ENCODE measurements around the gene PPP1R16B.
"Not testable (repeated sequence)": the region's sequence is repeated elsewhere in the genome, so short reads cannot be mapped to it uniquely, and the experiment has no call there.

PPP1R16B gene

DNA sequence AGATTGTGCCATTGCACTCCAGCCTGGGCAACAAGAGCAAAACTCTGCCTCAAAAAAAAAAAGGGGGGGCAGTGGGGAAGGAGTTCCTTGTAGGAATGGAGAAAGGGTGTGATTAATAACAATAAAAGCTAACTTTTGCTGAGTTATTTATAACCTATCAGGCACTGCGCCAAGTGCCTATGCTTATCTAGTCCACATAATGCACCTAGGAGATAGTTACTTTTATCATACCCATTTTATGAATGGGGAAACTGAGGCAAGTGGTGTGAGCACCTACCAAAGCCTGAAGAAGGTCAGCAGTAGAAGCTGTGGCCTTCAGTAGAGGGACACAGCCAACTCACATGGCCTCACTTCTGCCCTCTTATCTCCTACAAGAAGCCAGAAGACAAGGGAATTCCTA lies 13.6 kb upstream of the PPP1R16B start:
- DNase-seq (ENCODE audit: low read depth, low spot score): no peak

DNA sequence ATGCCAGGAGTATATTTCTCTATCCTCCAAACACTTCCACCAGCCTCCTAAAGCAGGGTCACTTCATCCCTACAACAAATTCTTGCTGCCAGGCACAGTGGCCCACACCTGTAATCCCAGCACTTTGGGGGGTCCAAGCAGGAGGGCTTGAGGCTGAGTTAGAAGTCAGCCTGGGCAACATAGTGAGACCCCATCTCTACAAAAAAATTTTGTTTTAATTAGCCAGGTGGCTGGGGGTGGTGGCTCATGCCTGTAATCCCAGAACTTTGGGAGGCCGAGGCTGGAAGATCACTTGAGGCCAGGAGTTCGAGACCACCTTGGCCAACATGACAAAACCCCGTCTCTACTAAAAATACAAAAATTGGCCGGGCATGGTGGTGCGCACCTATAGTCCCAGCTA lies 11.4 kb upstream of the PPP1R16B start:
- DNase-seq (ENCODE audit: low read depth, low spot score): not testable (repeated sequence)

DNA sequence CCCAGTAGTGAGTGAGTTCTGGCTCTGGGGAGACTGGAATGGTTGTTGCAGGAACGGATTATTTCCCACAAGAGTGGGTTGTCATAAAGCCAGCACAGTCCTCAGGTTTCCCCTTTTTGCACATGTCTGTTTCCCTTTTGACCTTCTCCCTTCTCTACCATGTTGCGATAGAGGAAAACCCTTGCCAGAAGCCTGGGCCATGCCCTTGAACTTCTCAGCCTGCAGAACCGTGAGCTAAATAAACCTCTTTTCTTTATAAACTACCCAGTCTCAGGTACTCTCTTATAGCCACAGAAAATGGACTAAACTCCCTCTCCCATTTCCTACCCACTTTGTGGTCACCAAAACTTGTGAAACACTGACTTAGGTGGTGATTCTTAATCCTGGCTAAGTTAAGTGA lies 7.2 kb upstream of the PPP1R16B start:
- no peak for DNase-seq (ENCODE audit: low read depth, low spot score)

DNA sequence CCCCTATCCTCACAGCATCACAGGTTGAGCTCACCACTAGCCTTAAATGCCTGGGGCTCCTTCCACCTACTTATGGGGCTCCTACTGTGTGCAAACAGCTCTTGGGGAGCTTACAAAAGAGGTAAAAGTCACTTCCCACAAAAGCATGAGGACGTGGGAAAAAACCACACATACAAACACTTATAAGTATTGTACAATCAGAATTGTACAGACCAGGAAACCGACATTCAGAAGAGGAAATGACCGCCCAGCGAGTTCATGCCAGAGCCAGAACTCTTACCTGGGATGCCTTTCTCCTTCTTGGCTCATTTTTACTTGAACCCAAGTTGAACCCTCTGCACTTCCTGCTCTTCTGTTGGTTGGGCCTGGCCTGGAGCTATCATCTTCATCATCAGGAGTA lies 6.3 kb upstream of the PPP1R16B start:
- DNase-seq (ENCODE audit: low read depth, low spot score): no peak

DNA sequence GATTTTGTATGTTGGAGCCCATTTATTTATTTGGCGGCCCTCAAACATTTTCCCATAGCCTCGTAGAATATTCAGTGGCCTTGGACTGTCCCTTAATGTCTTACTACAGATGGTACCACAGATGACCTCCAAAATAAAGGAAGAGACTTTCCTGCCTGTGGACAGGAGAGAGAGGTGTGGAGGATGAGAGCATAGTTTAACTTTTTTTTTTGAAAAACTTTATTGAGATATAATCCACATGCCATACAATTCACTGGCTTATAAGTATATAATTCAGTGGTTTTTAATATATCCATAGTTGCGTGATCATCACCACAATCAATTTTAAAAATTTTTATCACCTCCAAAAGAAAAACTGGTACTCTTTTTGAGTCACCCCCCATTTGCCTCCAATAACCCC lies 4.6 kb upstream of the PPP1R16B start:
- DNase-seq (ENCODE audit: low read depth, low spot score): no peak

DNA sequence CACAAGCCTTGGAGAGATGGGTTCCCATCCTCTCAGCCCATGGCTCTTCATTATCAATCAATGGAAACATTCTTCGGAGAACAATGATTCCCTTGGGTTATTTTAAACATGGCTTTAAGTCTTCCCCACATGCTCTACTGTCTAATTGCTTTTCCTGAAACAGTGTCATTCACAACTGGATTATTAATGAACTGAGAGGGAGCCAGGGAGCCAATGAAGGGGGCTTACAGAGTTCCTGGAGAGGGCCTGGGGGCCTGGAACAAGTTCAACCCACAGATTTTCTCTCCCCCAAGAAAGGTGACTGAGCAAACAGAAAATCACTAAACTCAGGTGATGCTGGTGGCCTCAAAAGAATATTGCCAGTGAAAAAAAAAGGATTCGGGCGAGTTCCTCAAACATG lies 1.3 kb upstream of the PPP1R16B start:
- no peak for DNase-seq (ENCODE audit: low read depth, low spot score)

DNA sequence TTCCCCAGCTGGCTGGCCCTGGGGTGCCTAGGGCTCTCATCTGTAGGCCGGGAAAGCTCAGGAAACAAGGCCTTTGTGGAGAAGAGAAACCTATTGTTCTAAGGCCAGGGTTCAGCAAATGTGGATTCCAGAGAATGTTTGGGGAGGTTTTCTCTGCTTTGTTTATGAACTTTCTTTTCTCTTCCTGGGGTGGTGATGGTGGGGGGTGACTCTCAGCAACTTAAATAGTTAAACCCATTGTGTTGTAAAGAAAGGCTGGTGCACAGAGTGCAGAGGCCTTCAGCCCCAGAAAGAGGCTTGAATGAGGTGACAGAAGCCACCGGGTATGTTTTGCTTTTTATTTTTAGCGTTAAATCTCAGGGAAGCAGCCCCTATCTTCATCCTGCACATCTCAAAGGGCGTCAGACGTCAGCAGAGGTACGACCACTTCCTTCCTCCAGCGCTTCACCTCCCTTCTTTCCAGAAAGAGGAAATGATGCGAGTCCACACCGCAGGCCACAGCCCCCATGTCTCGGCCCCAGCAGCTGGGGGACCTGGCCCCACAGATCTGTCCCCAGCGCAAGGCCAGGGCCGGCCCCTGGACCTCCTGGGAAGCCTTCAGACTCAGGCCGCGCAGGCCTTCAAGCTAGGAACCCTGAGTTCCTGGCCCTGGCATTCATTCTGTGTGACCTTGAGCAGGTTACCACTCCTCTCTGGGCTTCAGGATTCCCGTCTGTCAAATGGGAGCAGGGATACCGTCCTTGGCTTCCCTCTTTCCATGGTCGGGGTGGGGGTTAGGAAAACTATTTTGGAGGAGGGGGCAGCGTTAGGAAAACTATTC lies 605 bp upstream of the PPP1R16B start:
- DNase-seq (ENCODE audit: low read depth, low spot score): no peak

DNA sequence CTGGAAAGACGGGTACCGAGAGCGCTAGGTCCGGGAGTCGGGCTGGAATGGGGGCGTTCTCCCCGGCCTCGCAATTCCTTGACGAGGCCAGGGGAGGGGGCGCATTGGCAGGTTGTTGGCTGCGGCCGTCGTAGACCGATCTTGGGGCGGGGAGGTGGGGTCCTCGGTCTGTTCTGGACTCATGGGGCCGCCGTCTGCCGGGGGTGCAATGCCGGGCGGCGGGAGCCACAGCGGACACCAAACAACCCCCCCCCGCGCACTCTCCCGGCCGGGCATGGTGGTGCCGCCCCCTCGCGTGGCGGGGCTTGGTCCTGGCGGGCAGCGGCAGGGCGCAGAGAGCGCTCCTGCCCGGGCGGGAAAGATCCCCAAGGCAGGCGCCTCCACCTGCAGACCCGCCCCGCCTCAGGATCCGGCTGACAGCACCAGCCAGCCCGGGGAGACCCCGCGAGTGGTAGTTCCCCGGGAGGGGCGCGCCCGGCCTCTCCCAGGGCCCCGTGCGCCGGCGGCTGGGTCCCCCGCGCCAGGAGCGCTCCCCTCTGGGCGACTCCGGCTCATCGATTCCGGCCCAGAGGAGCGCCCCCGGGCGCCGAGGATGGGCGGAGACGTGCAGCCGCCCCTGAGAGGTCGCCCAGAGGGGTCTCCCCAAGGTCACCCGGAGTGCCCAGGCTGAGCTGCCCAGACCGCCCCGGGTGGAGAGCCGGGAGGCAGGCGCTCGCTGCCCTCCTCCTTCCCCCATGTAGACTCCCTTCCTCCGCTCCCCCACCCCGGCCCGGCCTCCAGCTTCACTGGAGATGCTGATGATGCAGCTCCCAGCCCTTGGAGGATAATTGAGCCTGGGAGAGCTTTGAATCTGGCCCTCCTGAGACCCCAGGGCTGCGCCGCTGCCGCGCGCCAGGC lies 709 bp downstream of the PPP1R16B start:
- peak; percentile 20 for DNase-seq (ENCODE audit: low read depth, low spot score)

DNA sequence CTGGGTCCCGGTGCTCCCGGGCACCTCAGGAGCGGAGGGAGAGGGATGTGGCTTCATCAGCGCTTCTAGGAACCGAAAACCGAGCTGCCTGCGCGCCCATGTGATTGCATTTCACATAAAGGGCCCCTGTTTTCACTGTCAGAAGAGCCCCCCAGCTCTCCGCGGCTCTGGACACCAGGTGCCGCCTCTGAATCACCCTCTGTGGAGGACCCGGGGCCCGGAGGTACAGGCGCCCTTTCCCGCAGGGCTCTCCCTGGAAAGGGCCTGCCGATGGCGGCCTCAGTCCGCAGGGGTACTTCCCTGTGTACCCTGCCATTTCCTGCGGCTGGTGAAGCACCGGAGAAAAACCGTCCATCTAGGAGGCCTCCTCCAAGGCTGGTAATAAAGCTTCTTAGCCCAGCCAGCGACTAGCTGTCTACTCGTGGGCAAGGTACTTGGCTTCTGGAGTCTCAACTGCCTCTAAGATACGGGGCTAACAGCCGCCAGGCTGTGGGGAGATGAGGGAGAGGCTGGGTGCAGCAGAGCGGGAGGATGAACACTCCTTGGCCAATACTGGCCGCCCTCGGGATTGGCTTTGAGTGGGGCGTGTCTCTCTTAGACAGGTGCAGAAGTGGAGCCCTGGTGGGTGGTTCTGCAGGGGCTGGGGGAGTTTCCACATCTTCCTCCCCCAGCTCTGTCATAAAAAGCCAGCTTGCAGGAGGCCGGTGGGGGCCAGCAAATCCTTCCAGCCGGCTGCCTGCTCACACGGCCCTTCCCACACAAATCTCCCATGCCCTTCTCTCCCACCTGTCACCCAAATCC lies 1.6 kb downstream of the PPP1R16B start:
- DNase-seq (ENCODE audit: low read depth, low spot score): peak; percentile 5

DNA sequence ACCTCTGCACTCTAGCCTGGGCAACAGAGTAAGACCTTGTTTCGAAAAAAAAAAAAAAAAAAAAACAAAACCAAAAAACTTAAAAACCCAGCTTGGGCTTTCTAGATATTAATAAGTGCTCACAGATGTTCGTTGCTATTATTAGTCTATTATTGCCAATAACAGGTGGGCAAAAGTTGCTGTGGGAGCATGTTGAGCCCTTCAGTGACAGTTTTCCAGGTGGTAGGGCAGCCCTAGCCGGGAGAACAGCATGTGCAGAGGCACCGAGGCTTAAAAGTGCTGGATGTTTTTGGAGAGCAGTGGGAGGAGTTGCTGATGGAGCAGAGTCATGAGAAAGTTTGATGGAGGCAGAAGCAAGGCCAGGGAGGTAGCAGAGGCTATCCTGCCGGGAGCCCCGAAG lies 4.4 kb downstream of the PPP1R16B start:
- DNase-seq (ENCODE audit: low read depth, low spot score): no peak

DNA sequence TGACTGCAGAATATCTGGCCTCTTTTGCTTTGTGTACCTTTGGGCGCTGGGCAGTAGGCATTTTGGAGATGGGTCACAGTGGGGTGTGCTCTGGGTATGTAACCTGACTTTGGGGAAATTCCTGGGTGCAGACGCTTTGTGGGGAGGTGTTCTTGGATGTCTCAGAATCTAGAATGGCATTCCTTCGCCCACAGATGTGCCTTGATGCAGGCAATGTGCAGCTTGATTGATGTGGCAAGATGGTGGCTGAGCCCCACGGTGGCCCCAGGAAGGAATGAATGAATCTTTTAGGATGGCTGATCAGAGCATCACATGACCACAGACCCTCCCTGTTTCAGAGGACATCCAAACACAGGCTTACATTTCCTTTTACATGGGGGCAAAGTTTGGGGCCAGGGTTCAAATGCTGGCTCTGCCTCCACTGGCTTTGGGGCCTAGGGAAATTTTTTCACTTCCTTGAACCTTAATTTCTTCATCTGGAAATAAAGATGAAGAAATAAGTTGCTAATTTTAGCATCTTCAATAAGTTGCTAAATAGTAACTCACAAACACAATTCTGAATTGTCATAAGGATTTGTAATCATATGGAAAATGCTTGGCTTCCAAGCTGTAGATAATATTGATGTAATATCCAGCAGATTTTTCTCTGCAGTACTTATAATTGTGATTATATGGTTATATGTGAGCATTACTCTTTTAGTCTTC lies 5.6 kb downstream of the PPP1R16B start:
- DNase-seq (ENCODE audit: low read depth, low spot score): no peak

DNA sequence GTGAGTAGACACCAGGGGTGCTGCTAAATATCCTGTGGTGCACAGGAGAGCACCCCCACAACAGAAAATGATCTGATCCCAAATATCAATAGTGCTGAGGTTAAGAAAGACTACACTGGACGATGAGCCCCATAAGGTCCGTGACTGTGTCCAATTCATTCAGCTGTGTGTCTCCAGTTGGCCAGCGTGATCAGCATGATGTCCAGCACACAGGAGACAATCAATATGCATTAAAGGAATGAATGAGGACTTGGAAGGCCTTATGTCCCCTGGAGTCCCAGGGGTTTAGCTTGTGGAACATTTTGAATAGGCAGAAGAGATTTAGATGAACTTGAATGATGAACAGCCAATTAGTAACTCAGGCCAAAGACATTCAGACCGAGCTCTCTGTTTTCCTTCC lies 6.3 kb downstream of the PPP1R16B start:
- DNase-seq (ENCODE audit: low read depth, low spot score): no peak

DNA sequence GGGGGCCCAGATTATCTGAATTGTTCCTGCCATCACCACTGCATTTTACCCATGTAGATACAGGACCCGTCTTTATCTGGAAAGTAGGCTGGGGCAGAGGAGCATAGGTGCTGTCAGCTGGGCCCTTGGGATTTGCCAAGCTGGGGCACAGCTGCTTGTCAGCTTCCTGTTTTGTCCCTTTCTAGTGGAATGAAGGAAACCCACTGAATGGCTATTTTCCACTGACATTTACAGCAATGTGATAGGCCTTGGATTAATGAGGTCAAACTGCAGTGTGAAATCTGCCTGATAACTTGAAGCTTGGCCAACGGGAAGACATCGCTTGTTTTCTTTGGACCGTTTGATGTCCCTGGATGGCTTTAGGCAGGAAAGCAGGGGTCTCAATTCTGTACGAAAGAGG lies 6.7 kb downstream of the PPP1R16B start:
- DNase-seq (ENCODE audit: low read depth, low spot score): no peak

DNA sequence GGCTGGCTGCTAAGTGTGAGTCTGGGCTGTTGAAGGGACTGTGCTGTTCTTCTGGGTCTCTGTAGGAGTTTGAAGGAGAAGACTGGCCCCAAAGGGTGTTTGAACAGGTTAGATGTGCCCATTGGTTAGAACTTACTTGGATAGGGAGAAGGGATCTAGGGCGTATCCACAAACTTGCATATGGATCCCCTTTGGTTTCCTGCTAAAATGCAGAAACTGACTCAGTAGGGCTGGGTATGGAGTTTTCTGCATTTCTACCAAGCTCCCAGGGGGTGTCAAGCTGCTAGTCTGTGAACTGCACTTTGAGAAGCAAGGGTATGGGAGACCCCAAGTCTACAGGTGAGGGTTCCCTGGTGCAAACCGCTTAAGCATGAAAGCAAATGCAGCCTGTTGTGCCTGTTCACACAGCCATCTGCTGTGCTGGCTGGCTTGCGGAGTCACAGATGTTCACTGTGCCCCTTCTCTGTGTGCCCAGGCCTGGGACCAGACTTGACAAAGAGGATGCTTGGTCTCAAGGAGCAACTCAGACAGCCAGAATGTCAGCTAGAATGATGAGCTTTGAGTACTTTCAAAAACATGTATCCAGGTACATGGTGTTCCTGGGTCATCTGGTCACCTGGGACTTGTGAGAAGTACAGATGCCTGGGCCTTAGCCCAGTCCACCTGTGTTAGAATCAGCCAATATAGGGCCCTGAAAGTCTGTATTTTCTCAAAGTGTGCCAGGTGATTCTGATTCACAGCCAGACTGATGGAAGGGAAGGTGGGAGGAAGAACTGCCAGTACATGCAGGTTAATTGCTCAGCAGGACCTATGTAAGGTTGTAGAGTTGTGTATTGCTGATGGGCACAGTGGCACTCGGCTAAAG lies 7.4 kb downstream of the PPP1R16B start:
- DNase-seq (ENCODE audit: low read depth, low spot score): no peak

DNA sequence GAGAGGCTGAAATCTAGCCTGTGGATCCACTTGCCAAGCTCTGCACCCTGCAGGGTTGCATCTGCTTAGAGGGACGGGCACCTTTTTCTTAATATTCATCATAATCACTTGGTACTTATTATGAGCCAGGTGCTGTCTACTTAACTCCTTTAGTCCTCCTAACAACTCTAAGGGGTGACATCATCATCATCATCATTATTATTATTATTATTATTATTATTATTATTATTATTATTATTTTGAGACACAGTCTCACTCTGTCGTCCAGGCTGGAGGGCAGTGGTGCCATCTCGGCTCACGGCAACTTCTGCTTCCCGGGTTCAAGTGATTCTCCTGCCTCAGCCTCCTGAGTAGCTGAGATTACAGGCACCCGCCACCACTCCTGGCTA lies 8.1 kb downstream of the PPP1R16B start:
- DNase-seq (ENCODE audit: low read depth, low spot score): not testable (repeated sequence)

DNA sequence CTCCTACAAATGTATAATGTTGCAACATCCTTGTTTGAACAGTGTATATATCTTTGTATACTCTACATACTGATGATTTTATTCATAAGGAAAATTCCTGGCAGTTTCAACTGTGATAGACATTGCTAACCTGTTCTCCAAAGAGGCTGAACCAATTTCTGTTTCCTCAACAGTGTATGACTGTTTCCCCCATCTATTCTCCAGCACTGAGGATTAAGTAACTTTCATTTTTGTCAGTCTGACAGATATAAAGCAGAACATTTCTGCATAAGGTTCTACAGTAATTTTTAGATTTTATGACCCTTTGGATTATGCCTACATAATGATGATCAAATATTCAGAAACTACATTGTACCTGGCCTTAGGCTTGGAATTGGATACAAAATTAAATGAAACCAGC lies 9.9 kb downstream of the PPP1R16B start:
- DNase-seq (ENCODE audit: low read depth, low spot score): no peak

DNA sequence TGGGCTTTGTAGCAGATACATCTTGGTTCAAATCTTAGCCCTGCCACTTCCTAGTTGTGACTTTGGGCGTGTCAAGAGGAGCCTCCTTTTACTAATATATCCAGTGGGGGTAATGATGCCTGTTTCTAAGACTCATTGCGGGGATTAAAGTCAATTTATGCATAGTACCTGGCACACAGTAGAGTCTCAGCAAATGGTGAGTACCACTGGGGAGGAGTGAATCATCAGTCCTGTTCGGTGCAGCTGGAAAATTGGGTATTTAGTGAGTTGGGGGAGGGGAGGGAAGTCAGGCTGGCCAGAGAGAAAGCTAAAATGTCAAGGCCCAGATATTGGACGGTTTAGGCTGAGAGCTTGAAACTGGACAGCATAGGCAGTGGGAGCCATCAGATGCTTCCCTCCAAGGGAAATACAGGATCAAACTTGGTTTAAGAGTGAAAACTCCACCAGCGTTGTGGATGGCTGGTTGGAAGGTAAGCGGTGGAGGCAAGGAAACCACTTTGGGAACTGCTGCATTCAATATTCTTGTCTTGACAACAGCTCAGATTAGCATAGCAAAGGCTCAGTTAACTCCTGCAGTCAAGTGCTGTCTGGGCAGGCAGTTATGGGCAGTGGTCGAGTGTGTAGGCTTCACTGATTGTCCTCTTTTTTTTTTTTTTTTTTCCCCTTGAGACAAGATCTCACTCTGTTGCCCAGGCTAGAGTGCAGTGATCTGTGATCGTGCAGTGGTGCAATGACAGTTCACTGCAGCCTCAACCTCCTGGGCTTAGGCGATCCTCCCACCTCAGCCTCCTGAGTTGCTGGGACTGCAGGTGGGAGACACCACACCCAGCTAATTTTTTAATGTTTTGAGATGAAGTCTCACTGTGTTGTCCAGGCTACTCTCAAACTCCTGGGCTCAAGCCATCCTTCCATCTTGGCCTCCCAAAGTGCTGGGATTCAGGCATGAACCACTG lies 12.9 kb downstream of the PPP1R16B start:
- DNase-seq (ENCODE audit: low read depth, low spot score): no peak

DNA sequence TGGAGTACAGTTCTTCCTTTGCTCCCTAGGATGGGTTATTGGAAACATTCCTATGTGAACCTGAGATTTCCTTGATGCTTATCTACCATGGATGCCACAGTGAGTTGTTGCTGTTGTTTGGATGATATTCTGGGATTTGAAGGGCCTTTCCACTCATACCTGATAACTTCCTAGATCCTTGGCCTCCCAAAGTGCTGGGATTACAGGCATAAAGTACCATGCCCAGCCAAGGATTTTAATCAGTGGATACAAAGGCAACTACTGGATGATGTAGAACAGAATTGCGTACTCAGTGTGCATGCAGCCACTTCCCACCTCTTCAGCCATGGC lies 20.0 kb downstream of the PPP1R16B start:
- DNase-seq (ENCODE audit: low read depth, low spot score): no peak

DNA sequence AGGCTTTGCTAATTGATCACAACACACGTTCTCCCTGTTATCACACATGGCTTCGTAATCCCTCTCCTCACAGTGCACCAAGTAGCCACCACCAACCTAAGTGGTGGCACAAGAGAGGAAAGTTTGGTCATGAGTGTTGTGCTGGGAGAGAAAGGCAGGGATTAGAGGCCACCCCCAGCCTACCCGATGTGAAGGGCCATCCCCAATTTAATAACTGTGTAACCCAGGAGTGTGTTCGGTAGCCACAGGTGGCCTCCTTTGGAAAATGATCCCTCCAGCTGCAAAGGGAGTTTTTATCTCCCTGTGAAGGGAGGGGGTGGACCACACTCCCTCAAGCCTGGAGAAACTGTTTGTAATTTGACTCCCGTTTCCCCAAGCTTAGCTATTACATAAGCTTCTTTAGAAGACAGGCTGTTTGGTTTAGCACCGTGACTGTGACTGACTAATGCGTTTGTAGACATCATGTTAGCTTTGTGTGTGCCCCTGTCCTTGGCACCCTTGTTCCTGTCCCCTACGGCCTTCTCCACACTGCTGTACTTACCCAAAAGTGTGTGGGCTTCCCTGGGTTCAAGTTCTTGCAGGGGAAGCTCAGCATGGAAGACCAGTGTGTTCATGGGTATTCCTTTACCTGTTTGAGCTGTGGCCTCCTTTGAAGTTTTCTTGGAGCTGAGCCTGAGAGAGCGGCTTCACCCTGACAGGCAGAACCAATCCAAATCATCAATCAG lies 20.6 kb downstream of the PPP1R16B start:
- peak; percentile 60 for DNase-seq (ENCODE audit: low read depth, low spot score)
